HepG2 (cell line): ENCODE measurements around the gene CBR4. TPM values are rescaled to one million over a fixed set of nuclear protein-coding genes. Genes with fewer than 3 reads are reported as not detected.

Experiments
- ATAC-seq: fragments of 200-7000 bp; cut with Tn5 transposase; 3 replicates; pipeline ENCODE4 v1.9.1; 2020; ENCODE audit warnings: mild to moderate bottlenecking, moderate library complexity
- BruUV-seq: library from RNA; stranded (reverse); fragments of 400-500 nt; replicated peaks from 2 replicates; lab custom pipeline; 2021; lab: Mats Ljungman, UMichigan
- CTCF ChIA-PET: fragments of 300-600 bp; formaldehyde crosslinking; extraction: SDS; loops from one replicate; lab custom pipeline; 2021; ENCODE audit warnings: low total read pairs, inconsistent platforms, low intra/inter-chr PET ratio; lab: Yijun Ruan, JAX
- POLR2A ChIA-PET: fragments of 350-600 bp; sonication (Branson Sonifier 250); formaldehyde crosslinking; loops from one replicate; lab custom pipeline; 2020; ENCODE audit warnings: antibody characterized with exemption, inconsistent platforms; lab: Yijun Ruan, JAX
- DNase-seq: peaks from one replicate; pipeline ENCODE4 v3.0.0-alpha.2; 2015; ENCODE audit warnings: low spot score
- FAIRE-seq: peaks from 3 replicates; lab custom pipeline; 2011; peaks lifted over from hg19 to GRCh38; lab: Jason Lieb, UNC
- H2AFZ ChIP-seq: one replicate; pipeline ENCODE4 v1.6.1; 2011; ENCODE audit warnings: low read length, inconsistent platforms
- H3K27ac ChIP-seq: fragments of 300-600 bp; 3 replicates; pipeline ENCODE4 v1.8.0; 2011; ENCODE audit warnings: mixed run types, mild to moderate bottlenecking, mixed read lengths, low read length, inconsistent platforms; ENCODE audit not compliant: insufficient read depth; ENCODE audit errors: extremely low read length
- H3K27me3 ChIP-seq, 2 experiments: fragments of 200-600 bp in 1 of 2; 2 replicates in 1 of 2; 3 replicates in 1 of 2; pipeline versions ENCODE4 v1.6.0 to v1.8.0; 2011; ENCODE audit warnings: low read length in 2 of 2, mild to moderate bottlenecking in 2 of 2, moderate library complexity in 2 of 2, inconsistent platforms in 1 of 2; ENCODE audit not compliant: insufficient read depth in 2 of 2, control insufficient read depth in 1 of 2
- H3K36me3 ChIP-seq, 2 experiments: fragments of 200-600 bp in 1 of 2; replicated peaks in 1 of 2; 2 replicates in 1 of 2; 3 replicates in 1 of 2; pipeline versions ENCODE4 v1.5.1 to v1.8.0; 2011; ENCODE audit warnings: low read length in 2 of 2, inconsistent platforms in 1 of 2; ENCODE audit not compliant: insufficient read depth in 2 of 2, control insufficient read depth in 1 of 2
- H3K4me1 ChIP-seq: 2 replicates; pipeline ENCODE4 v1.5.1; 2012; ENCODE audit warnings: low read length, inconsistent platforms; ENCODE audit not compliant: insufficient read depth
- H3K4me2 ChIP-seq: 2 replicates; pipeline ENCODE4 v1.6.0; 2011; ENCODE audit warnings: low read depth, low read length, inconsistent platforms
- H3K4me3 ChIP-seq, 3 experiments: fragments of 200-600 bp in 1 of 3; sonication (generic), shearing (Covaris generic) in 1 of 3; replicated peaks in 1 of 3; 2 replicates each; pipeline ENCODE4 v1.5.1; 2011 to 2016; ENCODE audit warnings: low read length in 3 of 3, inconsistent platforms in 2 of 3, low read depth in 2 of 3, mild to moderate bottlenecking in 2 of 3, control low read depth in 1 of 3, mixed read lengths in 1 of 3; ENCODE audit not compliant: insufficient read depth in 1 of 3
- H3K79me2 ChIP-seq: one replicate; pipeline ENCODE4 v1.6.1; 2011; ENCODE audit warnings: low read length, inconsistent platforms; ENCODE audit not compliant: insufficient read depth
- H3K9ac ChIP-seq: 2 replicates; pipeline ENCODE4 v1.6.0; 2011; ENCODE audit warnings: mild to moderate bottlenecking, low read depth, low read length, inconsistent platforms; ENCODE audit not compliant: insufficient read depth
- H3K9me3 ChIP-seq: 2 replicates; pipeline ENCODE4 v1.5.1; 2012; ENCODE audit warnings: mild to moderate bottlenecking, low read length
- H4K20me1 ChIP-seq: 2 replicates; pipeline ENCODE4 v1.6.0; 2011; ENCODE audit warnings: inconsistent platforms, mild to moderate bottlenecking, low read length, moderate library complexity; ENCODE audit not compliant: insufficient read depth
- IRF9 ChIP-seq: sonication (generic); formaldehyde crosslinking; IDR thresholded peaks from 2 replicates; pipeline ENCODE4 v1.8.0; 2022; ENCODE audit warnings: missing genetic modification reagents, mild to moderate bottlenecking, borderline replicate concordance
- TP53 ChIP-seq: sonication (generic); formaldehyde crosslinking; conservative IDR thresholded peaks from 2 replicates; pipeline ENCODE4 v1.4.0; 2020; ENCODE audit warnings: missing genetic modification reagents
- ZFX ChIP-seq: sonication (generic); formaldehyde crosslinking; IDR thresholded peaks from 2 replicates; pipeline ENCODE4 v1.4.0; 2020; ENCODE audit warnings: mild to moderate bottlenecking, low read depth, missing genetic modification reagents, moderate library complexity
- ZFY ChIP-seq: sonication (generic); formaldehyde crosslinking; IDR thresholded peaks from 2 replicates; pipeline ENCODE4 v1.4.0; 2020; ENCODE audit warnings: missing genetic modification reagents
- ZNF367 ChIP-seq: sonication (generic); formaldehyde crosslinking; IDR thresholded peaks from 2 replicates; pipeline ENCODE4 v1.4.0; 2020; ENCODE audit warnings: missing genetic modification reagents, borderline replicate concordance
- ZNF547 ChIP-seq: sonication (generic); formaldehyde crosslinking; IDR thresholded peaks from 2 replicates; pipeline ENCODE4 v1.5.1; 2020; ENCODE audit warnings: mild to moderate bottlenecking, missing genetic modification reagents
- ZNF788 ChIP-seq: sonication (generic); formaldehyde crosslinking; IDR thresholded peaks from 2 replicates; pipeline ENCODE4 v1.5.0; 2020; ENCODE audit warnings: mild to moderate bottlenecking, missing genetic modification reagents, borderline replicate concordance
- WGBS: methylation state at CpG from one replicate; pipeline ENCODE4 v1.1.6; 2017; ENCODE audit warnings: low lambda C conversion rate; 5-methylcytosine and 5-hydroxymethylcytosine counted together
- in situ Hi-C: cut with HindIII; loops from 2 replicates; pipeline ENCODE4 v1.10.0; 2017; ENCODE audit warnings: low pct_unique_long_range_greater_than_20kb; ENCODE audit not compliant: extremely low pct_ligation_motif_present
- intact Hi-C: fragments of 100-400 bp; cut with micrococcal nuclease; formaldehyde crosslinking; loops from one replicate; pipeline ENCODE4 v1.10.0; 2022; ENCODE audit not compliant: unreplicated experiment
- polyA plus RNA-seq, 8 experiments: library from polyadenylated mRNA; depleted of rRNA in 3 of 8; stranded (reverse) in 7 of 8; unstranded in 1 of 8; fragments of >200 nt; fragmentation: Illumina TruSeq in 4 of 8; extraction: Trizol in 4 of 8; gene quantifications; 2 replicates each; pipeline versions ENCODE4 v1.2.1 to v1.2.3, GENCODE V29; 2011 to 2016; ENCODE audit warnings: low read depth in 4 of 8, missing spikeins in 1 of 8, mixed read lengths in 1 of 8; ENCODE audit not compliant: insufficient read depth in 1 of 8
- total RNA-seq, 5 experiments: library from RNA; depleted of rRNA; stranded (reverse); fragments of >200 nt; fragmentation: Illumina TruSeq; extraction: Trizol; gene quantifications; 2 replicates each; pipeline ENCODE4 v1.2.3, GENCODE V29; 2016; ENCODE audit warnings: low read depth in 1 of 5
- TF ChIP-seq, protein P1 (sequence below): sonication (generic); formaldehyde crosslinking; IDR thresholded peaks from 2 replicates; pipeline ENCODE4 v1.4.0; 2020; ENCODE audit warnings: missing genetic modification reagents
- TF ChIP-seq, protein P2 (sequence below): sonication (generic); formaldehyde crosslinking; IDR thresholded peaks from 2 replicates; pipeline ENCODE4 v1.4.0; 2020; ENCODE audit warnings: missing genetic modification reagents, borderline replicate concordance
- TF ChIP-seq, protein P3 (sequence below): sonication (generic); formaldehyde crosslinking; IDR thresholded peaks from 2 replicates; pipeline ENCODE4 v1.4.0; 2020; ENCODE audit warnings: missing genetic modification reagents

CBR4 gene
- total and polyA plus RNA-seq, 2 of the 13 experiments (the other 11 are each of a cell fraction or from before 2014, with no cell fraction given), result 7.3 to 20.7 TPM

- no peak for TF ChIP-seq IRF9
- TF ChIP-seq, protein P1, sequence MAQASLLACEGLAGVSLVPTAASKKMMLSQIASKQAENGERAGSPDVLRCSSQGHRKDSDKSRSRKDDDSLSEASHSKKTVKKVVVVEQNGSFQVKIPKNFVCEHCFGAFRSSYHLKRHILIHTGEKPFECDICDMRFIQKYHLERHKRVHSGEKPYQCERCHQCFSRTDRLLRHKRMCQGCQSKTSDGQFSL (CRISPR knock-in tag), result no peak
- TF ChIP-seq ZNF367 (CRISPR knock-in tag), result no peak
Observed at GRCh38 chr4:169017971-169018370, 7.9 kb upstream of the CBR4 start (continued).

DNA sequence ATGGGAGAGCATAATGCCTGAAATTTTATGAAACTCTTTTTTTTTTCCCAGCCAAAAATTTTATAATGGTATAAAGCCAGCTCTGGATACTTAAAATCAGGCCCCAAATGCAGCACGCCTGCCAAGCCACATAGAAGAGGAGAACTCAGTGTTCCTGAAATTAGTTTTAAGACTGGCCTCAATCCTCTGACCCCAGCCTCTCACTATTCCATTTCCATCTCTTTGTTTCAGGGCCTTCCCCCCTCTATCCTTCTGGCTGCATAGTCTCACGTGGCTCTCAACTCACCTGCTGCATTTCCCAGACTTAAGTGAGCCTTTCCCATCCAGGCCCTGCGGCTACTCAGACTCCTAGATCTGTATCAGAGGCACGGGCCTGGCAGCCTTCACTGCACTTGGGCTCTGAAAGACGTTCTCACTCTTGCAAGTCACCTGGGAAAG, 5.2 kb upstream of the CBR4 start:
- DNase-seq (no peak), FAIRE-seq (no peak), ATAC-seq (peak; percentile 39)
- no peaks in the 10 kb centered on the region for H3K36me3 ChIP-seq
- peak overlapping the region; percentile 60 for H3K4me2 ChIP-seq
- peak overlapping the region; percentile 21; the same call in 1 of the 2 replicates for H3K9ac ChIP-seq
- no peaks in the 10 kb centered on the region for H4K20me1 ChIP-seq
- TF ChIP-seq, protein P2, sequence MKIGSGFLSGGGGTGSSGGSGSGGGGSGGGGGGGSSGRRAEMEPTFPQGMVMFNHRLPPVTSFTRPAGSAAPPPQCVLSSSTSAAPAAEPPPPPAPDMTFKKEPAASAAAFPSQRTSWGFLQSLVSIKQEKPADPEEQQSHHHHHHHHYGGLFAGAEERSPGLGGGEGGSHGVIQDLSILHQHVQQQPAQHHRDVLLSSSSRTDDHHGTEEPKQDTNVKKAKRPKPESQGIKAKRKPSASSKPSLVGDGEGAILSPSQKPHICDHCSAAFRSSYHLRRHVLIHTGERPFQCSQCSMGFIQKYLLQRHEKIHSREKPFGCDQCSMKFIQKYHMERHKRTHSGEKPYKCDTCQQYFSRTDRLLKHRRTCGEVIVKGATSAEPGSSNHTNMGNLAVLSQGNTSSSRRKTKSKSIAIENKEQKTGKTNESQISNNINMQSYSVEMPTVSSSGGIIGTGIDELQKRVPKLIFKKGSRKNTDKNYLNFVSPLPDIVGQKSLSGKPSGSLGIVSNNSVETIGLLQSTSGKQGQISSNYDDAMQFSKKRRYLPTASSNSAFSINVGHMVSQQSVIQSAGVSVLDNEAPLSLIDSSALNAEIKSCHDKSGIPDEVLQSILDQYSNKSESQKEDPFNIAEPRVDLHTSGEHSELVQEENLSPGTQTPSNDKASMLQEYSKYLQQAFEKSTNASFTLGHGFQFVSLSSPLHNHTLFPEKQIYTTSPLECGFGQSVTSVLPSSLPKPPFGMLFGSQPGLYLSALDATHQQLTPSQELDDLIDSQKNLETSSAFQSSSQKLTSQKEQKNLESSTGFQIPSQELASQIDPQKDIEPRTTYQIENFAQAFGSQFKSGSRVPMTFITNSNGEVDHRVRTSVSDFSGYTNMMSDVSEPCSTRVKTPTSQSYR, result no peak
- TF ChIP-seq ZFX (CRISPR knock-in tag) (peak; percentile 33; the same call in 1 of the 2 replicates), TP53 (CRISPR knock-in tag) (peak; percentile 49; the same call in 1 of the 2 replicates), ZNF547 (CRISPR knock-in tag) (no peak), ZNF788 (CRISPR knock-in tag) (no peak), ZFY (CRISPR knock-in tag) (0 out of 2 replicates have a peak, but pooled peaks have one; percentile 24)
- TF ChIP-seq, protein P3, sequence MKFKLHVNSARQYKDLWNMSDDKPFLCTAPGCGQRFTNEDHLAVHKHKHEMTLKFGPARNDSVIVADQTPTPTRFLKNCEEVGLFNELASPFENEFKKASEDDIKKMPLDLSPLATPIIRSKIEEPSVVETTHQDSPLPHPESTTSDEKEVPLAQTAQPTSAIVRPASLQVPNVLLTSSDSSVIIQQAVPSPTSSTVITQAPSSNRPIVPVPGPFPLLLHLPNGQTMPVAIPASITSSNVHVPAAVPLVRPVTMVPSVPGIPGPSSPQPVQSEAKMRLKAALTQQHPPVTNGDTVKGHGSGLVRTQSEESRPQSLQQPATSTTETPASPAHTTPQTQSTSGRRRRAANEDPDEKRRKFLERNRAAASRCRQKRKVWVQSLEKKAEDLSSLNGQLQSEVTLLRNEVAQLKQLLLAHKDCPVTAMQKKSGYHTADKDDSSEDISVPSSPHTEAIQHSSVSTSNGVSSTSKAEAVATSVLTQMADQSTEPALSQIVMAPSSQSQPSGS (CRISPR knock-in tag), result 0 out of 2 replicates have a peak, but pooled peaks have one; percentile 10
- CTCF ChIA-PET, result no interaction called here
- in situ Hi-C loops, result no loop called here
- peak overlapping the region; percentile 76 for H3K27ac ChIP-seq
- no TSS peak for BruUV-seq
- 0 out of 6 replicates have a peak overlapping the region, but pooled peaks of 1 of the 3 experiments have one; percentile 3 for H3K4me3 ChIP-seq
- peak overlapping the region; percentile 70 for H2AFZ ChIP-seq
- WGBS, result 51% methylated on average over 5 of the region's 5 CpGs
- no peaks in the 10 kb centered on the region for H3K79me2 ChIP-seq
- intact Hi-C loops, result no loop called here
- no peaks in the 10 kb centered on the region for H3K9me3 ChIP-seq
- POLR2A ChIA-PET, result no interaction called here
- H3K4me1 ChIP-seq, result peaks cover 50% of the 10 kb centered on the region
- peaks cover 0 to 3% of the 10 kb centered on the region in 2 experiments; a peak in 1 of 5 replicates for H3K27me3 ChIP-seq
